Measurements from ENCODE around the gene RIC1. TPM values are rescaled to one million over a fixed set of nuclear protein-coding genes. Genes with fewer than 3 reads are reported as not detected.

RIC1 gene
- total RNA-seq, 2 donors from 2014 or later: 12.8 to 17.9 TPM

DNA sequence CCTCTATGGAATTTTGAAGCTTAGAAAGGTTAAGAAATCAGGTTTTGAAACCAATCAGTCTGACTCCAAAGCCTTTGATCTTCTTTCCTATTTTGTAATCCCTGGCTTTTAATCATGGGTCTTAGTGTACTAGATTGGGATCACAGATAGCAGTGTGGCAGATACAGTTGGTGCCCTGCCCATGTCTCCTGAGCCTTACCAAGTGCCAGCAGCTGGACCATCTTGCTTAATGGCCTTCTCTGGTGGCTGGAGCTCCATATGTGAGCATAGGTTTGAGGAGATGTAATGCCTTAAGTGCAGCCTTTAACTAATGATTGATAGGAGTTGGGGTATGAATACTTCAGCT is 16.7 kb upstream of the RIC1 start:
- Histone ChIP-seq H3K27ac (no peak overlapping the region), H3K4me3 (no peak overlapping the region), H3K4me1 (no peaks in the 10 kb centered on the region), H3K27me3 (no peaks in the 10 kb centered on the region), H3K36me3 (no peaks in the 10 kb centered on the region), H3K9me3 (no peaks in the 10 kb centered on the region), H3K9ac (ENCODE audit: low read depth in 2 of 2, low read length in 2 of 2) (no peak overlapping the region)
- no peak for TF ChIP-seq CTCF (IDR thresholded peaks at IDR 0.05)
- no peak for DNase-seq
- intact Hi-C loops (cut with DNase I): no loop called here

GRCh38 chr9:5614192-5614591 is 14.7 kb upstream of the RIC1 start:
- H3K4me3 ChIP-seq: no peak overlapping the region

GRCh38 chr9:5614985-5615384 is 13.9 kb upstream of the RIC1 start:
- H3K27me3 ChIP-seq: no peaks in the 10 kb centered on the region
- no peak for TF ChIP-seq CTCF (IDR thresholded peaks at IDR 0.05)
- intact Hi-C loops (cut with DNase I): no loop called here

More at GRCh38 chr9:5614192-5614591, 14.7 kb upstream of the RIC1 start:
- TF ChIP-seq CTCF (IDR thresholded peaks at IDR 0.05): no peak
- Histone ChIP-seq H3K36me3 (no peaks in the 10 kb centered on the region), H3K27ac (no peak overlapping the region), H3K9ac (ENCODE audit: low read depth in 2 of 2, low read length in 2 of 2) (no peak overlapping the region), H3K27me3 (no peaks in the 10 kb centered on the region), H3K9me3 (no peaks in the 10 kb centered on the region), H3K4me1 (no peaks in the 10 kb centered on the region)
- intact Hi-C loops (cut with DNase I): no loop called here
- DNase-seq: no peak

GRCh38 chr9:5617749-5618148 is 11.2 kb upstream of the RIC1 start:
- Histone ChIP-seq H3K4me3 (no peak overlapping the region), H3K9ac (ENCODE audit: low read depth in 2 of 2, low read length in 2 of 2) (no peak overlapping the region), H3K9me3 (no peaks in the 10 kb centered on the region), H3K4me1 (no peaks in the 10 kb centered on the region), H3K27me3 (no peaks in the 10 kb centered on the region), H3K36me3 (no peaks in the 10 kb centered on the region), H3K27ac (no peak overlapping the region)
- intact Hi-C loops (cut with DNase I): no loop called here
- no peak for DNase-seq
- TF ChIP-seq CTCF (IDR thresholded peaks at IDR 0.05): no peak

More at GRCh38 chr9:5614985-5615384, 13.9 kb upstream of the RIC1 start:
- H3K9me3 ChIP-seq: no peaks in the 10 kb centered on the region
- no peak for DNase-seq
- no peaks in the 10 kb centered on the region for H3K36me3 ChIP-seq
- H3K27ac ChIP-seq: no peak overlapping the region
- no peak overlapping the region for H3K4me3 ChIP-seq
- H3K9ac ChIP-seq (ENCODE audit: low read depth in 2 of 2, low read length in 2 of 2): no peak overlapping the region
- H3K4me1 ChIP-seq: no peaks in the 10 kb centered on the region

DNA sequence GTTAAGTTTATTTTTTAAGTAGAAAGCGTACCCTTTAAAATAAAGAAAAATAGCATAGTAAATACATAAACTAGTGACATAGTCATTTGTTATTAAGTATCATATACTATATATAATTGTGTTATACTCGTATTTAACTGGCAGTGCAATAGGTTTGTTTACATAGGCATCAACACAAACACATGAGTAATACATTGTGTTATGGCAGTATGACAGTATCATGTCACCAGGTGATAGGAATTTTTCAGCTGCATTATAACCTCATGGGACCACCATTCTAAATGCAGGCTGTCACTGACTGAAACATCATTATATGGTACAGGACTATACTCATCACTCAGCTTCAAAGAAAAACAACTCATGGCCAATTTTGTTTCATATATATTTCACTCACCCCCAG is 8.4 kb upstream of the RIC1 start:
- Histone ChIP-seq H3K4me1 (no peaks in the 10 kb centered on the region), H3K9ac (ENCODE audit: low read depth in 2 of 2, low read length in 2 of 2) (no peak overlapping the region), H3K4me3 (no peak overlapping the region), H3K9me3 (no peaks in the 10 kb centered on the region), H3K27me3 (no peaks in the 10 kb centered on the region), H3K27ac (no peak overlapping the region), H3K36me3 (no peaks in the 10 kb centered on the region)
- DNase-seq: no peak
- no peak for TF ChIP-seq CTCF (IDR thresholded peaks at IDR 0.05)
- intact Hi-C loops (cut with DNase I): no loop called here

DNA sequence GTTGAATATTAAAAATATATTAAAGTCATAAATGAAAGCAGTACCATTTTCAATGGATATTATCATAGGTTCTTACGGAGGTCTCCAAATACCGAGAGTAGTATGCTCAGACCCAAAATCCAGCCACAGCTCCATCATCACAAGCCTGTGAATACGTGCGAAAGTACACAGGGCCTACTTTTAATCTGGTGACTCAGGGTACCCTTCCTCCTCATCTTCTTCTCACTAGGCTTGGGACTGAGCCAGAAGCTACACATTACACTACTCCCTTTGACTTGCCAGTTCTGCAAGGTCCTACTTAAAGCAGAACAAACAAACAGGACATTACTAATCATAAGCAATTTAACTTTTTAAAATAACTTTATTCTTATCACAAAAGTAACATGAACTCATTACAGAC is 7.6 kb upstream of the RIC1 start:
- H3K9ac ChIP-seq (ENCODE audit: low read depth in 2 of 2, low read length in 2 of 2): no peak overlapping the region
- intact Hi-C loops (cut with DNase I): no loop called here

More for the DNA sequence above, 7.6 kb upstream of the RIC1 start:
- Histone ChIP-seq H3K27me3 (no peaks in the 10 kb centered on the region), H3K9me3 (no peaks in the 10 kb centered on the region), H3K4me3 (no peak overlapping the region), H3K4me1 (no peaks in the 10 kb centered on the region), H3K27ac (no peak overlapping the region), H3K36me3 (no peaks in the 10 kb centered on the region)
- no peak for DNase-seq
- no peak for TF ChIP-seq CTCF (IDR thresholded peaks at IDR 0.05)

Measured in colonic mucosa (tissue), 4 donors.